ENCODE measurements around the gene TSPAN9. TPM values are rescaled to one million over a fixed set of nuclear protein-coding genes. Genes with fewer than 3 reads are reported as not detected.

Gene TSPAN9
- total and polyA plus RNA-seq, 4 donors: 17.4 to 62.9 (median 34.2) TPM

GRCh38 chr12:3328571-3328970 lies 251.4 kb downstream of the TSPAN9 start (continued):
- TF ChIP-seq CTCF (IDR thresholded peaks at IDR 0.05; ENCODE audit: low read depth, low read length, missing input control) (no peak), GABPA (IDR thresholded peaks at IDR 0.05 in 1 of 2, conservative IDR thresholded peaks at IDR 0.05 in 1 of 2) (no peak), HNF4G (IDR thresholded peaks at IDR 0.05) (no peak), FOXA1 (IDR thresholded peaks at IDR 0.05) (no peak)

- H3K9me3 ChIP-seq (ENCODE audit: control insufficient read depth in 4 of 4, low read length in 3 of 4): no peaks in the 10 kb centered on the region
- 70% methylated on average over 6 of the region's 6 CpGs for WGBS
- TF ChIP-seq YY1 (IDR thresholded peaks at IDR 0.05): no peak
- TF ChIP-seq HNF4G (IDR thresholded peaks at IDR 0.05): no peak
- no peak for TF ChIP-seq REST (IDR thresholded peaks at IDR 0.05)
- no peak for TF ChIP-seq RAD21 (IDR thresholded peaks at IDR 0.05)
- TF ChIP-seq GABPA (IDR thresholded peaks at IDR 0.05 in 1 of 2, conservative IDR thresholded peaks at IDR 0.05 in 1 of 2): no peak
- no peak for TF ChIP-seq FOXA2 (IDR thresholded peaks at IDR 0.05)
- TF ChIP-seq ATF3 (IDR thresholded peaks at IDR 0.05): no peak
- TF ChIP-seq NR2F2 (IDR thresholded peaks at IDR 0.05): no peak
- no peak for TF ChIP-seq TAF1 (conservative IDR thresholded peaks at IDR 0.05)
- no peak for TF ChIP-seq JUND (IDR thresholded peaks at IDR 0.05)
- TF ChIP-seq HNF4A (conservative IDR thresholded peaks at IDR 0.05): no peak
- no peak for TF ChIP-seq FOXA1 (IDR thresholded peaks at IDR 0.05)
- no peak for TF ChIP-seq SP1 (IDR thresholded peaks at IDR 0.05)
- H3K36me3 ChIP-seq (ENCODE audit: control insufficient read depth in 4 of 4, insufficient read depth in 3 of 4, low read depth in 1 of 4, low read length in 3 of 4): no peaks in the 10 kb centered on the region
- H3K27me3 ChIP-seq (ENCODE audit: control insufficient read depth in 4 of 4, insufficient read depth in 4 of 4, low read length in 3 of 4): no peaks in the 10 kb centered on the region
- H3K4me3 ChIP-seq (ENCODE audit: low read depth in 1 of 3, low read length in 3 of 3): no peak overlapping the region
- no peak overlapping the region for H3K9ac ChIP-seq (ENCODE audit: low read depth in 1 of 2, low read length in 2 of 2)
- no peak for DNase-seq (ENCODE audit: low spot score)
- H3K27ac ChIP-seq (ENCODE audit: low read depth in 1 of 2, low read length in 2 of 2): no peak overlapping the region
- no peaks in the 10 kb centered on the region for H3K4me1 ChIP-seq (ENCODE audit: control insufficient read depth in 4 of 4, insufficient read depth in 4 of 4, low read length in 3 of 4)
These were observed 252.2 kb downstream of the TSPAN9 start for GRCh38 chr12:3329361-3329760.

- TF ChIP-seq YY1 (IDR thresholded peaks at IDR 0.05): no peak
- no peak for DNase-seq (ENCODE audit: low spot score)
- Histone ChIP-seq H3K4me1 (ENCODE audit: control insufficient read depth in 4 of 4, insufficient read depth in 4 of 4, low read length in 3 of 4) (no peaks in the 10 kb centered on the region), H3K36me3 (ENCODE audit: control insufficient read depth in 4 of 4, insufficient read depth in 3 of 4, low read depth in 1 of 4, low read length in 3 of 4) (no peaks in the 10 kb centered on the region), H3K27ac (ENCODE audit: low read depth in 1 of 2, low read length in 2 of 2) (no peak overlapping the region), H3K9ac (ENCODE audit: low read depth in 1 of 2, low read length in 2 of 2) (no peak overlapping the region), H3K4me3 (ENCODE audit: low read depth in 1 of 3, low read length in 3 of 3) (no peak overlapping the region), H3K9me3 (ENCODE audit: control insufficient read depth in 4 of 4, low read length in 3 of 4) (no peaks in the 10 kb centered on the region), H3K27me3 (ENCODE audit: control insufficient read depth in 4 of 4, insufficient read depth in 4 of 4, low read length in 3 of 4) (no peaks in the 10 kb centered on the region)
- WGBS: 93% methylated on average over 7 of the region's 7 CpGs
These were observed 253.9 kb downstream of the TSPAN9 start for GRCh38 chr12:3330976-3331510.

Data from liver (tissue), 9 donors.